ENCODE results near the gene LSAMP.

LSAMP gene

GRCh38 chr3:116166121-116166520 lies 279.2 kb downstream of the LSAMP start:
- Histone ChIP-seq H3K27ac (ENCODE audit: low read length) (no peak overlapping the region), H3K4me2 (ENCODE audit: insufficient read depth, low read length) (no peak overlapping the region), H3K4me3 (ENCODE audit: low read depth in 1 of 2, low read length in 2 of 2) (no peak overlapping the region), H3K36me3 (ENCODE audit: insufficient read depth, low read length) (no peaks in the 10 kb centered on the region), H2AFZ (ENCODE audit: low read depth, low read length) (no peak overlapping the region), H3K9me3 (ENCODE audit: insufficient read depth, low read length, severe bottlenecking) (no peaks in the 10 kb centered on the region), H4K20me1 (ENCODE audit: insufficient read depth, low read length) (no peaks in the 10 kb centered on the region), H3K9ac (ENCODE audit: low read depth, low read length) (no peak overlapping the region), H3K27me3 (ENCODE audit: insufficient read depth, low read length, poor library complexity) (no peaks in the 10 kb centered on the region), H3K79me2 (ENCODE audit: insufficient read depth, low read length) (no peaks in the 10 kb centered on the region), H3K4me1 (ENCODE audit: insufficient read depth, low read length) (no peaks in the 10 kb centered on the region)
- DNase-seq = no peak
- no peak for ATAC-seq (ENCODE audit: insufficient read depth, low read depth)
- TF ChIP-seq CTCF (IDR thresholded peaks at IDR 0.05; ENCODE audit: borderline replicate concordance, extremely low read depth, low read length, poor library complexity, severe bottlenecking) (no peak), EZH2 (IDR thresholded peaks at IDR 0.05; ENCODE audit: borderline replicate concordance, low read depth, low read length, severe bottlenecking) (no peak)

GRCh38 chr3:116165641-116166040 lies 279.6 kb downstream of the LSAMP start:
- no peak for ATAC-seq (ENCODE audit: insufficient read depth, low read depth)
- no peak for DNase-seq
- Histone ChIP-seq H3K4me1 (ENCODE audit: insufficient read depth, low read length) (no peaks in the 10 kb centered on the region), H2AFZ (ENCODE audit: low read depth, low read length) (no peak overlapping the region), H3K9ac (ENCODE audit: low read depth, low read length) (no peak overlapping the region), H4K20me1 (ENCODE audit: insufficient read depth, low read length) (no peaks in the 10 kb centered on the region), H3K4me3 (ENCODE audit: low read depth in 1 of 2, low read length in 2 of 2) (no peak overlapping the region), H3K79me2 (ENCODE audit: insufficient read depth, low read length) (no peaks in the 10 kb centered on the region), H3K27me3 (ENCODE audit: insufficient read depth, low read length, poor library complexity) (no peaks in the 10 kb centered on the region), H3K4me2 (ENCODE audit: insufficient read depth, low read length) (no peak overlapping the region), H3K9me3 (ENCODE audit: insufficient read depth, low read length, severe bottlenecking) (no peaks in the 10 kb centered on the region), H3K27ac (ENCODE audit: low read length) (no peak overlapping the region), H3K36me3 (ENCODE audit: insufficient read depth, low read length) (no peaks in the 10 kb centered on the region)
- TF ChIP-seq EZH2 (IDR thresholded peaks at IDR 0.05; ENCODE audit: borderline replicate concordance, low read depth, low read length, severe bottlenecking) = no peak
- TF ChIP-seq CTCF (IDR thresholded peaks at IDR 0.05; ENCODE audit: borderline replicate concordance, extremely low read depth, low read length, poor library complexity, severe bottlenecking) = no peak

DNA sequence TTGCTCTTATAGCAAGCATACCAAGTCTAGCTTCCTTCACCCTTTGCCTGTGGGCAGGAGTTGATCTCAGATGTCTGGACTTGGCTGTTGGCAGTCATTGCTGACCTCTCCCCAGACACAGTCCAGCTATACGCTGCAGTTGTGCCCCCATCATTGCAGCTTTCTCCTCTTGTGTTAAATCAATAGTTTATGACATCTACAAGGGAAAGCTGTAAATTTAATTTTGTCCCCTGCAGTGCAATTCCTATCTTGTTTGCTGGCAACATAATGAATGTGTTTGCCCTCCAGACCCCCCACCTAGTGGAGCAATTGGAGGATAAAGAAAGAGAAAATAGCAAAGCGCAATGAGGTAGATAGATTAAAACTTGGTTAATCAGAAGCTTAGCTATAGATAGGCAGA lies 280.2 kb downstream of the LSAMP start:
- Histone ChIP-seq H3K36me3 (ENCODE audit: insufficient read depth, low read length) (no peaks in the 10 kb centered on the region), H3K4me2 (ENCODE audit: insufficient read depth, low read length) (no peak overlapping the region), H4K20me1 (ENCODE audit: insufficient read depth, low read length) (no peaks in the 10 kb centered on the region), H3K79me2 (ENCODE audit: insufficient read depth, low read length) (no peaks in the 10 kb centered on the region), H3K27me3 (ENCODE audit: insufficient read depth, low read length, poor library complexity) (no peaks in the 10 kb centered on the region), H3K4me1 (ENCODE audit: insufficient read depth, low read length) (no peaks in the 10 kb centered on the region), H3K9ac (ENCODE audit: low read depth, low read length) (no peak overlapping the region), H3K4me3 (ENCODE audit: low read depth in 1 of 2, low read length in 2 of 2) (no peak overlapping the region), H3K27ac (ENCODE audit: low read length) (no peak overlapping the region), H2AFZ (ENCODE audit: low read depth, low read length) (no peak overlapping the region), H3K9me3 (ENCODE audit: insufficient read depth, low read length, severe bottlenecking) (no peaks in the 10 kb centered on the region)
- TF ChIP-seq EZH2 (IDR thresholded peaks at IDR 0.05; ENCODE audit: borderline replicate concordance, low read depth, low read length, severe bottlenecking) (no peak), CTCF (IDR thresholded peaks at IDR 0.05; ENCODE audit: borderline replicate concordance, extremely low read depth, low read length, poor library complexity, severe bottlenecking) (no peak)
- ATAC-seq (ENCODE audit: insufficient read depth, low read depth) = no peak
- no peak for DNase-seq

- TF ChIP-seq EZH2 (IDR thresholded peaks at IDR 0.05; ENCODE audit: borderline replicate concordance, low read depth, low read length, severe bottlenecking) (no peak), CTCF (IDR thresholded peaks at IDR 0.05; ENCODE audit: borderline replicate concordance, extremely low read depth, low read length, poor library complexity, severe bottlenecking) (no peak)
- Histone ChIP-seq H2AFZ (ENCODE audit: low read depth, low read length) (no peak overlapping the region), H3K27ac (ENCODE audit: low read length) (no peak overlapping the region), H3K9me3 (ENCODE audit: insufficient read depth, low read length, severe bottlenecking) (no peaks in the 10 kb centered on the region), H3K4me2 (ENCODE audit: insufficient read depth, low read length) (no peak overlapping the region), H3K4me1 (ENCODE audit: insufficient read depth, low read length) (no peaks in the 10 kb centered on the region), H3K4me3 (ENCODE audit: low read depth in 1 of 2, low read length in 2 of 2) (no peak overlapping the region), H3K36me3 (ENCODE audit: insufficient read depth, low read length) (no peaks in the 10 kb centered on the region), H3K9ac (ENCODE audit: low read depth, low read length) (no peak overlapping the region), H3K27me3 (ENCODE audit: insufficient read depth, low read length, poor library complexity) (no peaks in the 10 kb centered on the region), H4K20me1 (ENCODE audit: insufficient read depth, low read length) (no peaks in the 10 kb centered on the region), H3K79me2 (ENCODE audit: insufficient read depth, low read length) (no peaks in the 10 kb centered on the region)
- ATAC-seq (ENCODE audit: insufficient read depth, low read depth) = no peak
- DNase-seq = no peak
These were observed 281.2 kb downstream of the LSAMP start for GRCh38 chr3:116164039-116164438.

Measured in DND-41 (cell line).